HUDEP-2 (cell line): ENCODE measurements around the gene DFFA.
A peak's percentile ranks its signal among the peaks of the same experiment; 100 is the strongest.

ENCODE experiments used
- DNase-seq, 76 experiments: peaks; one replicate each; lab custom pipeline; 2025; ENCODE audit not compliant: unreplicated experiment in 76 of 76; lab: John Stamatoyannopoulos, UW

DFFA gene, protein sequence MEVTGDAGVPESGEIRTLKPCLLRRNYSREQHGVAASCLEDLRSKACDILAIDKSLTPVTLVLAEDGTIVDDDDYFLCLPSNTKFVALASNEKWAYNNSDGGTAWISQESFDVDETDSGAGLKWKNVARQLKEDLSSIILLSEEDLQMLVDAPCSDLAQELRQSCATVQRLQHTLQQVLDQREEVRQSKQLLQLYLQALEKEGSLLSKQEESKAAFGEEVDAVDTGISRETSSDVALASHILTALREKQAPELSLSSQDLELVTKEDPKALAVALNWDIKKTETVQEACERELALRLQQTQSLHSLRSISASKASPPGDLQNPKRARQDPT

GRCh38 chr1:10472220-10473144 lies at the start of gene DFFA:
Gene DFFA (minus strand): TSS chr1:10472529. CDS start chr1:10472458, 71 bp downstream.
- peak in 75 of 76 experiments; percentile 44 to 93 (median 84) for DNase-seq

GRCh38 chr1:10521537-10522157 lies 49.3 kb upstream of the DFFA start:
- DNase-seq: no peak

GRCh38 chr1:10520952-10521351 lies 48.6 kb upstream of the DFFA start:
- no peak for DNase-seq

- no peak for DNase-seq
Measured at GRCh38 chr1:10520497-10520896, 48.2 kb upstream of the DFFA start.

GRCh38 chr1:10519016-10519417 lies 46.7 kb upstream of the DFFA start:
- peak in 2 of 76 experiments; percentile 1 to 6 for DNase-seq

- DNase-seq: no peak
Measured at GRCh38 chr1:10517677-10517982, 45.3 kb upstream of the DFFA start.

DNA sequence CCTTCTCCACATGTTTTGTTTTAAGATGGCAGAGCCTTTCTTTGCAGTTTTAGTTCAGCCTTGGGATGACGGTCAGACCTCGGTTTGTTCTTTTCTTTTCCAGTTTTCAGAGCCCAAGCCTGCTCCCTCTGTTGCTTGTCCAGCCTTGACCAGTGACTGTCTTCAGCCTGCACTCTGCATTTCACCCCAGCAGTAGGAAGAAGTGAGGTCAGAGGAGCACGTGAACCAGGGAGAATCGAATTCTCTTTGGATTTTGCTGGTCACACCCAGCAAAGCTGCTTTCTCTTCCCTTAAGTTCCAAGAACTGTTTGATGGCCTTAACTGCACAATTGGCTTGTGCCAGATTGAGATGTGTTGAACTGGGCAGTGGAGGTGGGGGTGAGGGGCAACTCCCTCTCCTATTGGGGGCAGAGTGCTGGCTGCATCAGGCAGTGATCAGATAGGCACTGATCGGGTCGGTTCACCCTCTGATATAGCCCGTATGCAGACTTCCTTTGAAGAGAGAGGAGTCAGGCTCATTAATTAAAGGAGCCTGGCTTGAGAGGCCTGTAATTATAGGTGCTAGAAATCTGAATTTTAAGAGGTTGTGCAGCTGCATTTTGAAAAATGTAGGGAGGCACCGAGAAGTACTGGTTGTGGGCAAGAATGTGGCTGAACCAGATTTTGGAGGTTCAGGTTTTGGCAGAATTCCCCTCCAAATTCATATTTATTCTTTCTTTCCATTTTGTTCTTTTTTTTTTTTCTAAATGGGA lies 44.8 kb upstream of the DFFA start:
- peak in 14 of 76 experiments; percentile 6 to 32 (median 18) for DNase-seq

GRCh38 chr1:10515976-10516750 lies 43.8 kb upstream of the DFFA start:
- no peak for DNase-seq

- DNase-seq: no peak
Measured at GRCh38 chr1:10515301-10515975, 43.1 kb upstream of the DFFA start.

DNA sequence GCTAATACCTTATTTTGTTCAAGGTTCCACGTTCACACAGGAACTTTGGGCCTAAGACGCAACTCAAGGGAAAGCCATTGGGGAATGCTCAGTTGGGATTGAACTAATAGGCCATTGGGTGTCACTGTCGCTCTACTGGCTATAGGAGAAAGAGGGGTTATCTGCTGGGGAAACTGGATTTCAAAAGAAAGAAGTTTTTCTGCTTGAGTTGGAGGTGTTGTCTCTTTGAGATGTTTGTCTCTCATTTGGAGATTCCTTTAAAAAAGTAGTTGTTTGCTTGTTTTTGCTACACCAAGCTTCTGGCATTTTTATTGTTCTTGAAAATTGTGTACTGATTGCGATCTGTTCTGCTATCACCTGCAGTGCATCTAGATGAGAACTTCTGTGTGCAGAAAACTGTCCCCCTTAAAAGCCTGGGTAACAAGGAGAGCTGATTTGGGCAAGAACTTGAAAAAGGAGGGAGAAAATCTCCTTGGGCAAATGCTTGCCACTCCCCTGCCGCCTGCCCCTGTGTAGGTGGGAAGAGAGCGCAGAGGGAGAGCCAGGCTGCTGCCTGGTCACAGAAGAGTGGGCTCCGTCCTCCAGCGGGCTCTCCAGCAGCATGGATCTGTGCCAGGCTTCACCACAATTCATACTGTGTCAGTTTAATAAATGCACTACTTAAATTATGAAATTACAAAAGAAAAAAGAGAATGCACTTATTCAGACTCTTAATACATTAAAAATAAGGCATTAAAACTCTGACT lies 42.3 kb upstream of the DFFA start:
- peak in 11 of 76 experiments; percentile 3 to 29 (median 8) for DNase-seq

GRCh38 chr1:10513199-10513598 lies 40.9 kb upstream of the DFFA start:
- DNase-seq: no peak

GRCh38 chr1:10511494-10511885 lies 39.2 kb upstream of the DFFA start:
- no peak for DNase-seq

DNA sequence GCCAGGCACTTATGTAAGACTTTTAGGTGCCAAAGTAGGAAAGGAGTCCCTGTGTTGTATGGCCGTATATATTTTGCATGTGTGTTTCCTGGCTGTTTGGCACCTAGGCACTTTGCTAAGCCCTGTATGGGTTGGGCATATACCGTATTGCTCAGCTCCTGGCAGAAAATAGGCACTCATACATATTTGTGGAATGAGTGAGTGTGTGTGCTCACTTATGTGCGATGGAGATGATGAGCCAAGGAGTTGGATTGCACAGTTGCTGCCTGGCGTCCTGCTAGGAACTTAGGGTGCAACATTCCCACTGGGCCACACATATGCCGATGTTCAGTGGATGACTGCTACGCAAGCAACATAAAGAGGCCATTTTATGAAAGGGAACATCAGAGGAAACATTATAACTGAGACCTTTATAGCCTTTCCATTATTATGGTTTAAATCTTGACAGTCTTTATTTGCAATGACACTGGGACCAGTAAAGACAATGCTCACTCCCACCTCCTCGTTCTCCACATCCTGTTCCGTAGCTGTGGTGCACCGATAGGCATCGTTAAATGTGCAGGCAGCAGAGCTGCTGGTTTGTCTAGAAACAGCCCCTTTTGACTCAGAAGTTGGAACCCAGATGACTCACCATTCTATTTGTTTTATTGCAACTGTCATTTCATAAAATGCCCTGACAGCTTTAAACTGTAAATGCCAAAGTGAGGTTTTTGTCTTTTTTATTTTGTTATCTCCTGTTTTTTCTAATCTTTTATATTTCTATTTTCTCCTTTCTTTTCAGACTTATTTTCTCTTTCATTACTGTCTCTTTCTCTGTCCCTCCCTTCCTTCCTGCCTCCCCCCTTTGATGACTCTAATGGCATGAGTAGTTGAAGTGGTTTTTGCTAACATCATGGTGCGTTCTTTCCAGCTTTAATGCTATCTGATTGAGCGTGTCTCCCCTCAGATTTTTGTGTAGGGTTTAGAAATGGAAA lies 38.5 kb upstream of the DFFA start:
- DNase-seq: peak in 63 of 76 experiments; percentile 6 to 79 (median 48)

- DNase-seq: no peak
Measured at GRCh38 chr1:10509809-10510509, 37.6 kb upstream of the DFFA start.

DNA sequence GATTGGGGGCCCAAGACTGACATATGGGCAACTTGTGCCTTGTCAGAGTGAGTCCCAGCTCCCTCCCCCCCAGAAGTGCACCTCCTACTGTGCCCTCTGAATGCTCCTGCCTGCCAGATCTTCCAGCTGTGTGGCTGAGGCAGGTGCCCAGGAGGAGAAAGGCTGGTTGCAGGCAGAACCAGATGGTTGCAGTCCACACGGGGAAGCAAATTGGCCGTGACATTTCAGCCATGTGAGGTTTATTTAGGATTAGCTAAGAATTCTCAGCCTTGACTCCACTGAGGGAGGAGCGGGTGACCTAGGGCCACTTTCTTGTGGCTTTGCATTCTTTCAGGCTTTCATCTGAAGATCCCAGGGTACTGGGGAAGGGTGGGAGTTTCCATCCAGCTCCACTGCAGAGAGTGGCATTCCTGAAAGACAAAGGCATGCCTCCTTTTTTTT lies 36.2 kb upstream of the DFFA start:
- DNase-seq: no peak

DNA sequence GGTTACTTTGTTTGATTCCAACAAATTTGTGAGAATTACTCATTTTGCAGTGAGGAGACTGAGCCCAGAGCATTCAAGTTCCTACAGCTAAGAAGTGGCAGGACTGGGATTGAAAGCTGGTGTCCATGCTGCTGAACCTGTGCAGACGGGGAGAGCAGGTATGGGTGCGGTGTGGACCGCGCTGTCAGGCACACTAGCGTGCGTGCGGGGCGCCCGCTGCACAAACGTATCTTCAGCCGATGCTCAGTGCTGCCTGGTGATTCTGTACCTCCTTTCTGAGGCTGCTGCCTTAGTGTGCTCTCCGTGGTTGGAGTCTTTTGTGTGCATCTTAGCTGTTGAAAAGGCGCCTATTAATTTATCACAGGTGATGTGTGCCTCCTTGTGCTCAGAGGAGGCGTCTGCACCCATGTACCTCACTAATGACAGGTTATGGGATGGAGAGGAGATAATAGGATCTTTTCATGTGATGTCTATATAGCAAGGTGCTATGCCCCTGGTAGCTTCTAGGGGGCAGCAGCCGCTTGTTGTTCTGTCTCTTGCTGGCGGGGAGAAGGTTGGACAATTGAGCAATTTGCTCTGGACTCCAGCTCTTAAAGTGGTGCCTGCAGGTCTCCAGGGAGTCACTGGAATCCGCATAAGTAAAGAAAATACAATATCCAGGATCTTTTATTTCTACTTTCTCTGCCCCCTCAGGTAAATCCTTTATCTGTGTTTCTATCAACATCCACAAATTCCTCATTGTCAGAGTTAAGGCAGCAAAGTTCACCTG lies 35.0 kb upstream of the DFFA start:
- peak in 55 of 76 experiments; percentile 2 to 67 (median 30) for DNase-seq
